ENCODE results near the gene SOWAHD. TPM values are rescaled to one million over a fixed set of nuclear protein-coding genes. Genes with fewer than 3 reads are reported as not detected.

Gene SOWAHD
- total RNA-seq, 1 experiment from 2014 or later: 0.98 TPM

DNA sequence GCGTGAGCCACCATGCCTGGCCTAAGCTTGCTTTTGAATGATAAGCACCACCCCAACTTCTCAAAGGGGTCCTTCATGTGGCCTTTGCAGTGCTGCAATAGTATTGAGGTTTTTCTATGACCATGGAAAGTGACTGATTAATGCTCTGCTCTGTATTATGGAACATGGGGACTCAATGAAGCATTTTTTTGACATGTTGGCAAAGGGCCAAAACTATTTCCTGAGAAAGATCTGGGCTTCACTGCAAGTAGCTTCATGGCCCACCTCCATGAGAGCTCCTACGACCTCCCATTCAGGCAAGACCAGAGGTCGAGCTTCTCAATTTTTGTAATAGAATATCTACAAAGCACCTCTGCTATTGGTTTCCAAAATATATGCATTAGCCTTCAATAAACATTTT is 48.8 kb upstream of the SOWAHD start:
- no peak overlapping the region for H4K8ac ChIP-seq (replicated peaks; ENCODE audit: insufficient read length, low read depth, low read length)
- H4K20me1 ChIP-seq (ENCODE audit: control insufficient read depth, insufficient read depth, insufficient read length): no peaks in the 10 kb centered on the region
- no peak overlapping the region for H2BK20ac ChIP-seq (ENCODE audit: low read depth, low read length, poor library complexity, severe bottlenecking)
- H3K23ac ChIP-seq (ENCODE audit: insufficient read length, low read depth, low read length): no peak overlapping the region
- no peaks in the 10 kb centered on the region for H3K79me2 ChIP-seq (ENCODE audit: insufficient read depth, low read length)
- no peak overlapping the region for H2BK120ac ChIP-seq (ENCODE audit: low read depth, low read length, poor library complexity, severe bottlenecking)
- Mint-ChIP-seq H3K27me3 (ENCODE audit: low read depth) (peaks cover 4% of the 10 kb centered on the region), H3K4me3 (no peak overlapping the region), H3K9me3 (peaks cover 62 to 74% of the 10 kb centered on the region in 2 experiments), H3K27ac (no peak overlapping the region), H3K4me1 (no peaks in the 10 kb centered on the region), H3K36me3 (ENCODE audit: insufficient read depth in 1 of 3, low read depth in 3 of 3) (peaks cover 0 to 3% (median 0%) of the 10 kb centered on the region in 3 experiments; a peak in 1 of 7 replicates)
- H3K14ac ChIP-seq (ENCODE audit: insufficient read depth, low read length): no peak overlapping the region
- no peak overlapping the region for H3T11ph ChIP-seq (ENCODE audit: low read length)
- no peak overlapping the region for H3K9ac ChIP-seq (ENCODE audit: extremely low read depth, insufficient read length, low read length)
- H3K4ac ChIP-seq (ENCODE audit: low read depth, low read length): no peak overlapping the region
- no peak overlapping the region for H2BK12ac ChIP-seq (ENCODE audit: insufficient read length, low read depth, low read length)
- H3K18ac ChIP-seq (ENCODE audit: insufficient read length, low read depth, low read length): no peak overlapping the region
- no peak overlapping the region for H2AFZ ChIP-seq (ENCODE audit: low read length)
- no peak overlapping the region for H3K4me2 ChIP-seq (ENCODE audit: insufficient read depth, insufficient read length, low read length)
- no peak overlapping the region for H4K91ac ChIP-seq (ENCODE audit: insufficient read length, low read depth, low read length)
- no peak overlapping the region for H3K56ac ChIP-seq (ENCODE audit: insufficient read length, low read depth, low read length)
- peaks cover 32% of the 10 kb centered on the region for H3K9me3 ChIP-seq (ENCODE audit: control insufficient read depth, low read depth, low read length)
- no peaks in the 10 kb centered on the region for H3K4me1 ChIP-seq (ENCODE audit: insufficient read depth, low read length)
- no peak overlapping the region for H4K5ac ChIP-seq (ENCODE audit: insufficient read length, low read depth, low read length)
- H3K23me2 ChIP-seq (ENCODE audit: insufficient read length, low read depth, low read length, poor library complexity, severe bottlenecking): no peaks in the 10 kb centered on the region
- H3K79me1 ChIP-seq (ENCODE audit: insufficient read depth, low read depth, low read length, poor library complexity, severe bottlenecking): no peaks in the 10 kb centered on the region
- DNase-seq: no peak
- no peaks in the 10 kb centered on the region for H3K27me3 ChIP-seq (ENCODE audit: insufficient read depth, low read length)
- H2BK15ac ChIP-seq (ENCODE audit: low read depth, low read length): no peak overlapping the region
- TF ChIP-seq CTCF (conservative IDR thresholded peaks at IDR 0.05): no peak
- no peak overlapping the region for H3K27ac ChIP-seq (ENCODE audit: insufficient read length, low read depth, low read length)
- no peak overlapping the region for H2BK5ac ChIP-seq (ENCODE audit: insufficient read length, low read length)
- no CpG with 5 or more reads among the region's 3 CpGs for WGBS (ENCODE audit: extremely low coverage, insufficient read length, low lambda C conversion rate)
- no peak overlapping the region for H2AK5ac ChIP-seq (ENCODE audit: insufficient read length, low read length)
